GM21619 (cell line): ENCODE data around the gene PCSK6.

Source experiments
- ATAC-seq: cut with Tn5 transposase; IDR thresholded peaks from one replicate; pipeline ENCODE4 v1.9.1; 2021; ENCODE audit not compliant: unreplicated experiment

Gene PCSK6

DNA sequence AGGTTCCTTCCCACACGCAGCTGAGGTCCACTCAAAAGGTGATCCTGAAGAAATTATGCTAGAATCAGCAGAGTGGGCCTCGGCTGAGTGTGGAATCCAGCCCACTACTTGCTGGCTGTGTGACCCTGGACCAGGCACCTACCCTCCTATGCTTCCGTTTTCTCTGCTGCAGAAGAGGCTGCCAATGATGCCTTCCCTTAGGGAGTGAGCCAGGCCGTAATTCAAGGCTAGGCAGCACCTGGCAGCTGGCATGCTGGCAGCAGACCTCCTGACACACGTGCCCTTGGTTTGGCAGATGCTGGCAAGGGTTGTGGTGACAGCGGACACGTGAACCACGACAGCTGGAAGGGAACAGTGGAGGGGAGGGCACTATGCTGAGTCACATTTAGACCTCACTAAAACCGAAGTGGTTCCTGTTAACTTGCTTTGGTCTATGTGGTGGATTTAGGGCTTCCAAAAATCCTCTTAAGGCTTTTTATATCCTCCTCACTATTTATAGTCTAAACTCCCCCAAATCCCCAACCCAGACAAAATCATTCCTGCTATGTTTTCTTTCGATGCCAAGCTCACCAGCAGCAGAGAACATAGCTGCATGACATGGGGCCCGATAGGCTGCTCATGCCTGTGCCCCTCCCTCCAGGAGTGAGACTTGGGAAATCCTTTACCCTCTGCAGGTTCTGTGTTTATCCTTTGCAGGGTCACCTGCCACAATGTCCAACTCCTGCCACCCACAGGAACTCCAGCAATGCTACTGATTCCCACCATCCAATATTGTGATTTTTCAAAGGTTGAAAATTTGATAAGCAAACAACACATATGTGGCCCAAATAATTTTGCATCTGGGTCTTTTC is 10.6 kb upstream of the PCSK6 start:
- ATAC-seq: peak; percentile 48

DNA sequence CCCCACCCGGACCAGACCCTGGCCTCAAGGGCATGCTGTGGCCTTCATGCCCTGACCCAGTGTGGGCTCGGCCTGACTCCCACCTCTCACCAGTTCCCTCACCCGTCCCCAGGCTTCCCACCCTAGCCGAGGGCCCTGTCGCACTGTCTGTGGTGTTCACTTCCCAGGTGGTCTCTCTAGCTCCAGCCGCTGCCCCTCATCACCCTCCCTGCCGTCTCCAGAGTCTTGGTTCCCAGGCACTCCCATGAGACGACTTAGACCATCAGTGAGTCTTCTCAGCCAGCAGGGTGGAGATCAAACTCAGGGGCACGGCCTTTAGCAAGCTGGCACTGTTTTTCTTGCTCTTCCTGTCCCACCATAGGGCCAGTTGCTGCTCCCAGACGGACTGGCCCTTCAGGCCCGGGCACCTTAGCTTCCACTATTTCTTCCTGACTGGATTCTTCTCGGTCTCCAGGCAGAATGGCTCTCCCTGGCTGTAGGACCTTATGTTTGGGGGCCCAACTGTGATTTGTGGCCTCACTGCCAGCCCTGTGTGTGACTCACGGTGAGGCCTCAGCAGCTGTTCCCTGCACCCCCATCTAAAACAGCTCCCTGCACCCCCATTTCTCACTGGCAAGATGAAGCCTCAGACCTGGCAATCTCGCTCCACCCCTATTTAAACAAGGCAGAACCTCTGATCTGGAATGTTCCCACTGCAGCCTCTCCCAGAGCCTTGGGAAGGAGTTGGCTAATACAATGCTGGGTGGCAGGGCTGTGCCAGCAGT is 9.4 kb upstream of the PCSK6 start:
- no peak for ATAC-seq

DNA sequence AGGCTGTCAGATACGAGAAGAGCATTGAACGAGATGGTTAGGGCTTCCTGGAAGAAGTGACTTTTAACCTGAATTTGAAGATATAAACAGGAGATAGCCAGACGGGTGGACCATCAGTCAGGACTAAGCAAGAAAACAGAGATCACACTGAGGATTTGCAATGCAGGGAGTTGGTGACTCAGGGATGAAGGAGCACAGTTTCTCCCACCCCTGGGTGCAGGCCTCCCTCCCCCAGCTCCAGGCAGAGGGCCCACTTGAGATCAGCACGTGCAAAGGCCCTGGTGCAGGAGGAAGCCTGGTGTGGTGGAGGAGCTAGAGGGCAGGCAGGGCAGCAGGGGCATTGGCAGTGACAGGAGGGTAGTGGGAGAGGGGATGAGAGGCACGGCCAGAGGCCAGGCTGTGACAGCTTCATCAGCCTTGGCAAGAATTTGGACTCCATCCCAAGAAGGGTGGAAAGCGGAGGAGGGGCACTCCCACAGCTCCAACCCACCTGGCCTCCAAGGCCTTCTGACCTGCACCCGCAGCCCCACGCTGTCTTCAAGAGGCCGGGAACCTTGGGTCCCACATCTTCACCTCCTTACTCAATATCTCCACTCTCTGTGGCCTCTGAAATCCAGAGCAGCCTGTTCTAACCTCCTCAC is 8.7 kb upstream of the PCSK6 start:
- ATAC-seq: no peak

DNA sequence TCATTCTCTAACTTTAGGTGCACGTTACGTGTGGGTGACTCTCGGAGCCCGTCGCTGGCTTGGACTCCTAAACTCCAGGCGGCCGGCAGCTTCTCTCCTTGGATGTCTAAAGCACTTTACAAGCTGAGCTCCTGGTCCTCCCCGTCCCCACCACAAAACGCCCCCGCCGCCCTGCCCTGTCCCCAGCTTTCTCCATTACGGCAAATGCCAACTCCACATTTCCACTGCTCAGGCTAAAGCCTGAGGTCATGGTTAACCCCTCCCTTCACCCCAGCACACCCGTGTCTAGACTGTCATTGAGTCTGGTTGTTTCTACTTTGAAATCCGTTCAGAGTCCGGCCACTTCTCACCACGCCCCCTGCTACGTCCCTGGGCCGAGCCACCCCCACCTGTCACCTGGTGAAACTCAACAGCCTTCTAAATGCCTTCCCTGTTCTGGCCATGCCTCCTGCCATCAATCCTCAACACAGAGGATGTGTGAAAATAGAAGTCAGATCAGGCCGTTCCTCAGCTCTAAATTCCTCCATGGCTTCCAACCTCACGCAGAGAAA is 8.1 kb upstream of the PCSK6 start:
- no peak for ATAC-seq

DNA sequence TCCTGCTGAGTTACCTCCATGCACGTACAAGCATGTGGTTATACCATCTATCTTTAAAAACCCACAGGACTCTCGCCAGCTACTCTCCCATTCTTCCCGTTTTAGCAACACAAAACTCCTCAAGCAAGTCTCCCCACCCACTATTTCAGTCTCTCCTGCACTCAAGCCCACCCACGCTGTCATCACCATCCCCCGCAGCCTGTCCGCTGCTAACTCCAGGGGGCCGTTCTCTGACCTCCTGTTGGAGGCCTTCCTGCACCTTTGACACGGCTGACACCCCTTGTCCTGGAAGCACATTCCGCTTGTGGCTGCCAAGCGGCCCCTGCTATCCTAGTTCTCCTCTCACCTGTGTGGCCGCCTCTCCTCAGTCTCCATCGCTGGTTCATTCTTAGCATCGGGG is 7.5 kb upstream of the PCSK6 start:
- no peak for ATAC-seq

DNA sequence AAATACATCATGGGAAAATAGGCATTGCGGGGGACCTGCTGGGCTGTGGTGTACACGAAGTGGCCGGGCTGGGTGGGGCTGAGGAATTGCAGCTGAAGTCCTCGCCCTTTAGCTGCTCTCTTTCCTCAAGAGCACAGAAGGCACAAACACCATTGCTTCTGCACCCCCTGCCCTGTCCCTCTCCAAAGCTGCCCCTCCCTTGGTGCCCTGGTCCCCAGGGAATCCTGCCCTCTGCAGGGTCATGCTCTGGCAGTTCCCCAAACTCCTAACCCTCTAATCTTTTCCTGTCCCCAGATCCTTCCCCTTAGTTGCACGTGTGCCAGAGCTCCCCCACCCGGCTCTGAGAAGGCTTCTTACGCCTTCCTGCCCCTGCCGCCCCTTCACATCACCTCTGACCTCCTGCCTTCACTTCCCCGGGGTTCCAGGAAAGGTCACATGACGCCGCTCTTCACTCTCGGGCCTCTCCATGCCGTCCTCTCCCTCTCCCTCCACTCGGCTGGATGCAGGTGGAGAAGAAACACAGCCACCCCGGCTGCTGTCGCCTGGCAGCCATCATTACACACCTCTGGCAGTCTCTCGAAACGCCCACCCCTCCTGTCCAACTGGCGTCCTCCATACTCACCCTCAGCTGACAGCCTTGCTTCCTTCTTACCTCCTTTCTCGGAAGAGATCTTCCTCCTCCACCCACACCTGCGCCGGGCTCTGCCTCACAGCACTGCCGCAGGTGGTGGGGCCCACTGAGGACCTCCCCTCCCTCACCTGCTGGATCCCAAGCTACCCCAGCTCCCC is 6.9 kb upstream of the PCSK6 start:
- ATAC-seq: no peak

DNA sequence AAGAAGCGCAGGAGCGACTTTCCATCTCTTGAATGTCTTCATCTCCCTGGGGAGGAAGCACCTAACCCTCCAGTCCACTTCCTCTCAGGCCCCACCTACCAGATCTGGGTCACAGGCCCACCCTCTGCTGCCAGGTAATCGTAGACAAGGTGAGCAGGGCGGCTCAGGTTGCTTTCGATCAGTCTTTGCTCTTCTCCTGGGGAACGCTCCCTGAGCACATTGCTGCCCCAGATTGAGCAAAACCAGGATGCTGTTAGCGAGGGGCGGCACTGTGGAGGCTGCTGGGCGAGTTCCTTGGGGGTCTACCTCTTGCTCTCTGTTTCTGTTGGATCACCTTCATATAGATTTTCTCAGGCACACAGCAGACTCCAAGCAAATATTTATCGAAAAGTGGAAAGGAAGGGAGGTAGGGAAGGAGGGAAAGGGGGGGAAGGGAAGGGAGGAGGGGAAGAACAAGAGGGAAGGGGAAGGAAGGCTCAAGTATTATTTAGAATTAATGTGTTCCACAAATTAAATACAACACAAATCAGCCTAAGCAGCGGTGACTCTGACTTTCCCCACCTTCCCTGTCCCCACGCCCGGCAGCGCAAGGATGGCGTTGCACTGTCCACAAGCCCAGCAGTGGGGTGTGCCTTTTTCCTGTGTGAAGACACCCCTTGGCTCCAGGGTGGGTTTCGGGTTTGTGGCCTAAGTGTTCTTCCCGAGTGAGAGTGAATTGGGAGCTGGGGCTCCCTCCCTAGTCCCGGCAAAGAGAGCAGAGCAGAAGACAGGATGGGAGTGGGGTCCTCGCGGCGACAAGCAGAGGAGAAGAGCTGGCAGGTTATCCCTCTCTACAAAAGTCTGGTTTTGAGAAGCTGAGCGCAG is 6.1 kb upstream of the PCSK6 start:
- ATAC-seq: no peak

DNA sequence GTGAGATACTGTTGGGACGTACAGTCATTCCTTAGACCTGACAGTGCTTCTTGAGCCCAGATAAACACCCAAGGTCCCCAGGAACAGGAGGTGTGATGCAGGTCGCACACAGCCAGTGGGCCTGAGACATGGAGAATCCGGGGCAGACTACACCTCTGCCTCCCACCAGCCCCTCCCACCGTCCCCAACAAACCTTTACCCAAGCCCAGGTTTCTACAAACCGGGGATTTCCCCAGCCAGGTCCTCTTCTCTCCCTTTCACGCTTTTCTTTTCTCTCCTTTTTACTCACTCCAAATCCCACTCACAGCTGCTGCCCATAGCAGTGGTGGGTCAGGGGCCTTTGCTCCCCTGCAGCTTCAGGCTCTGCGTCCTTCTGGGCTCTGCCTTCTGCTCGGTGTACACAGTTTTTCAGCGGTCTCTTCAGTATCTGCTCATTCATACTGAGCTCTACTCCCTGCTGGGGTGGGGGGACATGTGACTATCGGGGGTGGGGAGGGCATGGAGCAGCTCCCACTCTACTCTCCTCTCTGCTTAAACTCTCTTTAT is 4.8 kb upstream of the PCSK6 start:
- ATAC-seq: no peak

DNA sequence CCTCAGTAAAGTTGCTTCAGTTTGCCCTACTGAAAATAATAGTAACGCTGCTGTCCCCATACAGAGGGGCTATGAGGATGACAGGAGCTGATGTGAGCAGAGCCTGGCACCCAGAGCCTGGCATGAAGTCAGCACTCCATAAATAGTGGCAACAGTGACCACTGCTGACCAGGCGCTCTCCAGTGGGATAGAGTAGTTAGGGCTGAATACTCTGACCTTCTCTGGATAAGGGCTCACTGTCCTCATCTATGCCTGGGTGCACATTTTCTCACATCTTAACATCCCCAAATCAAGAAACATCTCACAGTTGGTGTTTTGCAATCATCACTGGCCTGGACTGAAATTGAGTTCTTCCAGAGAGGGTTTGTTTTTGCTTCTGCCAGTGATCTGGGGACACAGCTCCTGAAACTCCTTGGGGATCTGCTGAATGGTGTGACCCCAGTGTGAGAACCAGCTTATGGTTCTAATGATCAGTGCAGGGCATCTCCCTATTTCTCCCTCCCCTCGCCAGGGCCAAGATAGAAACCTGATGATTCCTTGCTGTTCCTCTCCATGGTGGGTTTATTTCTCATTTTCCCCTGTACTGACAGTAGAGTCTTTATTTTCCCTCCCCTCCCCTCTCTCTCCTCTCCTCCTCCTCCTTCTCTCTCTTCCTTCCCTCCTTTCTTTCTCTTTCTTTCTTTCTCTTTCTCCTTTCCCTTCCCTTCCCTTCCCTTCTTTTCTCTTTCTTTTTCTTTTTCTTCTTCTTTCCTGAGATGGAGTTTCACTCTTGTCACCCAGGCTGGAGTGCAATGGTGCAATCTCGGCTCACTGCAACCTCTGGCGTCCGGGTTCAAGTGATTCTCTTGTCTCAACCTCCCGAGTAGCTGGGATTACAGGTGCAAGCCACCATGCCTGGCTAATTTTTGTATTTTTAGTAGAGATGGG is 3.5 kb upstream of the PCSK6 start:
- ATAC-seq: no peak

DNA sequence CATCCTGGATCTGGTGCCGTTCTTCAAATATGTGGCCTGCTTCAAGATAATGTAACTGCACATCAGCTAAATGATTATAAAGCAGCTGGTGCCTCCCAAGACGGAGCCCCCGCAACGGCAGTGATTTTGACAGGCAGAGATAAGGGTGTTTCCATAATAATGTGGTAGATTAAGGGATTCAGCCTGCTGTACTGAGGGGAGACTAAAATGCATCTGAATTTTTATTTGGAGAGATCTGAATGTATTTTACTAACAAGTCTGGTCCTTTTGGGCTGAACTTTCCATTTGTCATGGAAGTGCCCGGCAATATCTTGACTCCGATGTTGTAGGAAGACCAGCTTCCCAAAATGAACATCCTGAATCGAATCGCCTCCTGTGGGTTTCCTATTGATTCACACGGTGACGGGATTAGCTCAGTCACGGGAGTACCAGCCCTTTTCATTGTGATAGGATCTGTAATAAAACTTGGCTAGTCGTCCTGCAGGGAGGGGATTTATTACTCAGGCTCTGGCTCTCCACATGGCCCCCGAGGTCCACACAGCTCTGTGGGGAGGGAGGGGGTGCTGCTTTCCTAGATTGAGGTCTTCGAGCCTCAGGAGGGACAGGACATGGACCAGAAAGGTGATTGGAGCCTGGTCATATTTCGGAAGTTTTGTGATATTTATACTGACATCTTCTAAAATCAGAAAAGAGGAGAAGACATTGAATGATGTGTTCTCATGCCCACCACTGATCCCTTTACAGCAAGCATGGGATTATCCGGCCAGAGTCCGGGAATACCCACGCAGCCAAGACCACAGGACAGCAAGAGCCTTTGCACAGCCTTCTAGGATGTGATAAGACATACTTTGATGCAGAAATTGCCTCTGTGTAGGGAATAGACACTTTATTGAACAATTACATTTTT is 2.5 kb upstream of the PCSK6 start:
- no peak for ATAC-seq

DNA sequence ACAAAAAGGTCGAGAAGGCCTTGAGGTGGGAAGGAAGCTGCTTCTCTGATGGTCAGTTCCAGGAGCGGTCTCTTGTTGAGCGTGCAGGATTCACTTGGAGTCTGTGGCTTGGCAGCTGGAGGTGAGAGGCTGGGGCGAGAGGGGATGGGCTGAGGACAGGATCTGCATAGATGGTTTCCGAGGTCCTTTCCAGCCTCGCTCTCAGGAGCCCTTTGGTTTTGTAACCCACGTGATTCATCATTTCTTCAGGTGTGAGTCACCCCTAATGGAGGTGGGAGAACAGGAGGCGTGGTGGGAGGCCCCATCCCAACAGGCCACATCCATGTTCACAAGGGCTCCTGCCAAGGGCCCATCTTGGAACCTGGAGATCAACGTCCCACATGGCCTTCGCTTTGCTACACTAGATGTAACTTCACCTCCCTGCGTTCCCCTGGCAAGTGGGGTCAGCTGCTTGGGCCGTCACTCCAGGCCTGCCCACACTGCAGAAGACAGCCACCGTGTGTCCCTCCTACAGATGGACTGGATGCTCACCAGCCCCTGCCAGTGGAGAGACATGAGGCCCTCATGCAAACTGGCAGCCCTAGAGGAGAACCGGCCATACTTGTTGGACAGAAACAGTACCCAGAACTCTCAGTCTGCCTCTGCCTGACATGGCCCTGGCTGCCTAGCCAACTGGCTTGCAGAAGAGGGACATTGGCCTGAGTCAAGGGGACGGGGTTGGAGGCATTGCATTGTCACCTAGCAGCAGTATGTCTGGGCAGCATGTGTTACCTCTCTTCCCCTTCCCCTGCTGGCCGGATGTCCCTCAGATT is 1.6 kb upstream of the PCSK6 start:
- ATAC-seq: no peak

DNA sequence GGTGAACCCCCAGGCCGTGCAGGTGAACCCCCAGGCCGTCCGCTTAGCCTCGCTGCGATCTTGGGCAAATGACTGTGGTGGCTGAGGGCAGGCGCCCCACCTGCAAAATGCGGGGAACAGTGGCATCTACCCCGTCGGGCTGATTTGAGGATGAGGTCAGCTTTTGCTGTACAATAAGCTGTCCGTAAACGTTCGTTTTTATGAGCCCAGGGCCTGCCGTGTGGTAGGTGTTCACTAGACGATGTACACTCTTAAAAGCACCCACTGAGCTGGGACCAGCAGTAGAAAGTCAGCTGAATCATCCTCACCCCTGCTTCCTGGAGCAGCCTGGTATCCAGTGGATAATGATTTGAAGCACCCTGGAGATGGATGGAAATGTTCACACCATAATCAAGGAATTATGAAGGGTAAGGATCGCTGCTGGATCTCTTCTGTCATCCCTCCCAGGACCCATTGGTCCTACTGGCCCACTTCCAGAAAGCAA is 943 bp upstream of the PCSK6 start:
- no peak for ATAC-seq

DNA sequence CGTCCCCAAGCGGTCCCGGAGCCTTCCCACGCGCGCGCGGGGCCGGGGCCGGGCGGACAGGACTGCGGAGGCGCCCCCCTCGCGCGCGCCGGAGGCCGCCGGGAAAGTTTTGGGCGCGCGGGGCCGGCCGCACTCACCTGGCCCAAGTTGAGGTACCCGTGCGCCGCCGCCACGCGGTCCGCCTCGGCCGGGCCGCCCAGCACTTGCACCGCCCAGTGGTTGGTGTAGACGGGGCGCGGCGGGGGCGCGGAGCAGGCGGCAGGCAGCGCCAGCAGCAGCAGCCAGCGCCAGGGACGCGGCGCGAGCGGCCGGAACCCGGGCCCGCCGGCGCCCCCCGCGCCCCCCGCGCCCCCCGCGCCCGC is 289 bp downstream of the PCSK6 start:
- ATAC-seq: no peak

DNA sequence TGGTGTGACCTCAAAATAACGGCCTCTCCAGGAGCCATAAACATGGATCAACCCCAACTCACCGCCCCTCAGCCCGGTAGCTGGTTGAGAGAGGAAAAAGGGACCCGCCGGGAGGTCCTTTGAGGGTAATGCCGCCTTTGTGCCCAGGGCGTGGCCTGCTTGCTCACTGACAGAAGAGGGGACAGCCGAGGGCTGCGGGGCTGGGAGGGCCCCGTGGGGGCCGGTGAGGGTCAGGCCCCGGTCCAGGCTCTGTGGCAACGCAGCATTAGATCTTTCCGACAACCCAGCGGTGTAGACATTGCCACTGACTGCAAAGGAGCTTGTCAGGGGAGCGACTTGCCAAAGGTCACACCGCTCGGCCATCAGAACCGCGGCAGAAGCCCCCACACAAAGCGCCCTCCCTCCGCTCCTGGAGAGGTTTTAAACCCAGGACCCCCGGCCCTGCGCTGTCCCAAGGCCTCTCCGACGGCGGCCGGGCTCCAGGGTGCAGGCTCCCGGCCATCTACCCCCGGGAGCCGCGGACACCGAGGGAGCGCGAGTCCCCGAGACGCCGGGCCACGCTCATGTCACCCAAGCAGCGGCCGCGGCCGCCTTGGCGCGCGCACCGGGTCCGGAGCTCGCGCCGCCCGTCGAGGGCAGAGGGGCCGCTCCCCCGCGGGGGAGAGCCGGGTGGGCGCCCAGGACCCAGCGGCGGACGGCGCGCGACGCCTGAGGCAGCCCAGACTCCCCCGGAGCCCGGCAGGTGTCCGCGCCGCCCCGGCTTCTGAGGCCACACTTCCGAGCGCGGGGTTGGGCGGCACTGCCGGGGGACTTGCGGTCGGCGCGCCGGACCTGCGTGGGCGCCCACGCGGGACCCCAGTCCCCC is 975 bp downstream of the PCSK6 start:
- no peak for ATAC-seq

DNA sequence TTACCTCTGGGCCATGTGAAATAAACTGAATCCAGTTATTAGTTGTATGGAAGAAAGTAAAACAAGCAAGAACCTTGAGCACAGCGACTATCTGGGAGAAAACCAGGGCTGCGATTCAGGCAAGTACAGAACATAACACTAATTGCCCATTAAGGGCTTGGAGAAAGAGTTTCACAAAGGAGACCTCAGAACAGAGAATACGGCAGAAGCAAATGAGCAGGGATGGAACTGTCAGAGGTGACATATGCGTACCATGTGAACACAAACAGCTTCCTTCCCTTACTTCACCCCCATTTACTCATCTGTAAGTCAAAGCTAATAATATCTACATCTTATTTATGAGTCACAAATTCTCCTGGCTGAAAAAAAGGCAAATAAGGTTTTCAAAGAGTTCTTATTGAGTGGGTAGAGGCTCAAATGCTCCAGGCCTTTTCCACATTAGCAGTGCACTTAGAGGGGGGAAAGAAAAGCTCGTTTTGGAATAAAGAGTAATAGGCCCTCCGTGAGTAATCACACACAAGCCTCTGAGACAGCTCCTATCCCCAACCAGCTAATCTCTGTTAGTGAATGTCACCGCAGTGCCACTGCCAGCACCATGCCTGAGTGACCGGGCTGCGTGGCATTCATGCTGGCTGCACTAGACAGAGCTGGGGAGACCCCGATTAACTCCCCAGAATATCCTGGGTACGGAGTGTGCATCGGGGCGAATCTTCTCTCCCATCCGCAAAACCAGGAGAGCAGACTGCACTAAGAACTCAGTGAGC is 2.6 kb downstream of the PCSK6 start:
- no peak for ATAC-seq
